GM21723 (cell line): Measurements from ENCODE around the gene ITGA1.
"Not testable (repeated sequence)": the region's sequence is repeated elsewhere in the genome, so short reads cannot be mapped to it uniquely, and the experiment has no call there.

ENCODE experiments used
- ATAC-seq: cut with Tn5 transposase; IDR thresholded peaks from one replicate; pipeline ENCODE4 v1.9.1; 2021; ENCODE audit warnings: mild to moderate bottlenecking, moderate library complexity; ENCODE audit not compliant: unreplicated experiment

Gene ITGA1

DNA sequence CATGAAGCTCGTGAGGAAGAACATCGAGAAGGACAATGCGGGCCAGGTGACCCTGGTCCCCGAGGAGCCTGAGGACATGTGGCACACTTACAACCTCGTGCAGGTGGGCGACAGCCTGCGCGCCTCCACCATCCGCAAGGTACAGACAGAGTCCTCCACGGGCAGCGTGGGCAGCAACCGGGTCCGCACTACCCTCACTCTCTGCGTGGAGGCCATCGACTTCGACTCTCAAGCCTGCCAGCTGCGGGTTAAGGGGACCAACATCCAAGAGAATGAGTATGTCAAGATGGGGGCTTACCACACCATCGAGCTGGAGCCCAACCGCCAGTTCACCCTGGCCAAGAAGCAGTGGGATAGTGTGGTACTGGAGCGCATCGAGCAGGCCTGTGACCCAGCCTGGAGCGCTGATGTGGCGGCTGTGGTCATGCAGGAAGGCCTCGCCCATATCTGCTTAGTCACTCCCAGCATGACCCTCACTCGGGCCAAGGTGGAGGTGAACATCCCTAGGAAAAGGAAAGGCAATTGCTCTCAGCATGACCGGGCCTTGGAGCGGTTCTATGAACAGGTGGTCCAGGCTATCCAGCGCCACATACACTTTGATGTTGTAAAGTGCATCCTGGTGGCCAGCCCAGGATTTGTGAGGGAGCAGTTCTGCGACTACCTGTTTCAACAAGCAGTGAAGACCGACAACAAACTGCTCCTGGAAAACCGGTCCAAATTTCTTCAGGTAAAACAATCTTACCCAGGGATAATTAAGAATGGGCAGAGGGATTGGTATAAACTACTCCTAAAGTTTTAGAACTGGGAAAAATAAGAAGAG lies 12.9 kb downstream of the ITGA1 start:
- ATAC-seq, result peak; percentile 50

DNA sequence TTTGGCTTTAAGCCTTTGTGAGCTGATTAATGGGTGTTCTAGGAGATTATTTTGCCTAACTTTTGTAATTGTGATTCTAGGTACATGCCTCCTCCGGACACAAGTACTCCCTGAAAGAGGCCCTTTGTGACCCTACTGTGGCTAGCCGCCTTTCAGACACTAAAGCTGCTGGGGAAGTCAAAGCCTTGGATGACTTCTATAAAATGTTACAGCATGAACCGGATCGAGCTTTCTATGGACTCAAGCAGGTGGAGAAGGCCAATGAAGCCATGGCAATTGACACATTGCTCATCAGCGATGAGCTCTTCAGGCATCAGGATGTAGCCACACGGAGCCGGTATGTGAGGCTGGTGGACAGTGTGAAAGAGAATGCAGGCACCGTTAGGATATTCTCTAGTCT lies 13.6 kb downstream of the ITGA1 start:
- ATAC-seq, result no peak

DNA sequence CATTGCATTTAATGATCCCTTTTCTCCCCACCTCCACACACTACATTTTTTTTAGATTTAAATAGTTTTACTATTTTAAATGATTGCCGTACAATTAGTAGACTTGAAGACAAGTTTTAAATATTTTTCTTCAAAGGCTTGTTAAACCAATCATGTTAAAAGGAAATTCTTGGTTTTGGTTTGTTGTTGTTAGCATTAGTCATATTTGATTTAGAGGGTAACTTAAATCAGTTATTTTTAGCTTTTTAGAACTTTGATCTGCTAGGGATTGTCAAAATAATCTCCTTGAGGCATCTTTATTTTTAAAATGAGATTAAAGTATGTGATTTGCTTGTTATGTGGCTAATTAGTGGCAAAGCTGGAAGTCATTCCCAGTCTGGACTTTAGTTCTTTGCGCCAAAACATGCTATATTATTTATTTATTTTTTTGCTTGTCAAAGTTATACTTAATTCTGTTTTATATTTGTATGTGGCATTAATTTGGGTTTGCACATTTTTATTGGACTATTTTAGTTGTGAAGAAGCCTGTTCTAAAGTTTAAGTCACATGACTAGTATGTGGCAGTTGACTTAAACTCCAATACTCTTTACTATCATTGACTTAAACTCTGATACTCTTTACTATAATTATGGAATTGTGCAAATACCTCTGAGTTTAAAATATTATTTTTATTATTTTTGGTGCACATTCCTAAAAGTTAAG lies 14.7 kb downstream of the ITGA1 start:
- ATAC-seq, result no peak

DNA sequence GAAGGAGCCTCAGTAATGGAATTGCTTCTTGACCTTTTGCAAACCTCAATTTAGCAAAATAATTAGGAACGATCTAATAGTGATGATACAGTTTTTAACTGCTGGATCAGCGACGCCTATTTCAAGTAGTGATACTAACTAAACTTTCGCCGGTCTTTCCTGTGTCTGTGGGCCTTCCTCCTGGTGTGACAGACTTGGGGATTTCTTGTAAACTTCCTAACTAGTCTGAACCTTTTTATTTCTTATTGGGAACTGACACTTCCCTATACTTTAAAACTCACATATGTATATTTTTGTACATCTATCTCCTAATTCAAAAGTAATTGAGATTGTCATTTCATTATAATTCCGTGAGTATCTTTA lies 15.2 kb downstream of the ITGA1 start:
- no peak for ATAC-seq

DNA sequence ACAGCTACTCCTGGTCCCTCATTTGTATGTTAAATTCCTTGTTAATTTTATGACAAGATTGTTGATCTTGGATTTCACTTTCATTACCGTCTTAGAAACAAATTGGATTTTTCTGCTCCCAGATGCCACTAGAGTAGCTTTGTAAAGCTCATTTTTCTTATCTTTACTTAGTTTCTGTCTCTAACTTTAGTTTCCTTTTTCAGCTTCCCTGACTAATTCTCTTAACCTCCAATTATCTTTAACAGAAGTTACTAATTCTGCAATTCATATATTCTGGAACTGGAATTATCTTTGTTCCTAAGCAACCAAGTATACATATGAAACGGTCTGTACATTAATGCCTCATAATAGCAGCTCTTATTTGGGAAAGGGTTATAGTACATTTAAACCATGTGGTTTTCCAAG lies 16.7 kb downstream of the ITGA1 start:
- no peak for ATAC-seq

DNA sequence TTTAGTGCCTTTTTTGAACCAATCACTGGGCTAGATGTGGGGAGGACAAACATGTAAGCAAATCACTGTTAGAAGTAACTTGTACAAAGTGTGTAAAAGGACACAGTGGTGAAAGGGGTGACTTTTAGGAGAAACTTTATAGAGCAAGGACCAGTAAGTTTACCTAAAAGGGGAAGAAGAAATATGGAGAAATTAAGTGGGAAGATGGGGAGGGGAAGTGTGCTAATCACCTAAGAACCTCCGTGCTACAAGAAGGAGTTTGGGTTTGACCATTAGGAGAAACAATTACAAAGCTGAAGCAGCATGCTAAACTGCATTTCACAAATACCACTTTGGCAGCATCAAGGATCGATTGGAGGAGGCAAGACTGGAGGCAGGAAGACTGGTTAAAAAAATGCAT lies 17.3 kb downstream of the ITGA1 start:
- no peak for ATAC-seq

DNA sequence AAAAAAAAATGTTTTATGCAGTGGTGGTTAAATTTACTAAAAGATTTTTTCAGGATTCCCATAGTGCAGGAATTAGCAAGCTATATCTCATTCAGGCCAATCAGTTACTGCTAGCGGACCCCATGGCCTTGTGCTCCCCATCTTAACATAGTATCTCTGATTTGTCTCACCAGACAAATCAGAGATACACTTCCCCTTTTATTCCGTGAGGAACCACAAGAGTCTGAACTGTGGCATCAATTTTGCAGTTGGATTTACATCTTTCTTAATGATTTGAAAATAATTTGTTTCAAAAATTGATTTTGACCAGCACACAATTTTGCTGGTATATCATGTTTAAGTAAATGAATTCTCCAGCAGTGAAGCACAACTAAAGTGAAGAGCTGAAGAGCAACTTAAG lies 17.9 kb downstream of the ITGA1 start:
- no peak for ATAC-seq

DNA sequence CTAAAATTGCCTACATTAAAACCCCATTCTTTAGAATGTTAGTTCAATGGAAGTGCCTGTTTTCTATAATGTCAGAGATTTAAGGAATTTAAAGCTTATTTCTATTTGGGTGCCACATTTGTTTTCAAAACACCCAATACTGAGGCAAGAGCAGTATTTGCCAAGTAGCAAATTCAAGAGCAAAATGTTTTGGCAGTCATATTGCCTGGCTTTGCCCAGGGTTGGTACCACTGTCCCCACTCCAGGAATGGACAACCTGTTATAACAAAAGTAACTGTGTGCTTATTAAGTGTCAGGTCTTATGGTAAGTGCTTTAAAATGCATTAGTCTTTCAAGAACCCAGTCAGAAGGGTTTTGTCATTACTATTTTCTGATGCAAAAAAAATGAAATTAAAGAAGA lies 19.3 kb downstream of the ITGA1 start:
- ATAC-seq, result no peak

DNA sequence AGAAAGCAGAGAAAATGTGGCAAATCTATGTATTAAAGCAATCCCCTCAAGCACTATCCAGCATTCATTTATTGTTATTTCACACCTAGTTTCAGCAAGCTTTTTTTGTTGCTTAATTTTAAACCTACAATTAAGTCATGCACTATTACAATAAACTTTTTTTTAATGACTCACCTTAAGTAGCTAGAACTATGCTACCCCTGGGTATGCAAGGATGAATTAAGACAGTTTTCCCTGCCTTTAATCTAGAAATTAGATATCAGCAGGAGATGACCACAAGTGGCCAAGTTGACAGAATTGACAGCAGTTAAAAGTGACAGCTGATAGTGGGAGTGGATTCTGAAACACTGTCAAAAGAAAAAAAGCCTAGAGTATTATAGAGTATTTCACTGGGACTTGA lies 20.0 kb downstream of the ITGA1 start:
- ATAC-seq, result no peak

DNA sequence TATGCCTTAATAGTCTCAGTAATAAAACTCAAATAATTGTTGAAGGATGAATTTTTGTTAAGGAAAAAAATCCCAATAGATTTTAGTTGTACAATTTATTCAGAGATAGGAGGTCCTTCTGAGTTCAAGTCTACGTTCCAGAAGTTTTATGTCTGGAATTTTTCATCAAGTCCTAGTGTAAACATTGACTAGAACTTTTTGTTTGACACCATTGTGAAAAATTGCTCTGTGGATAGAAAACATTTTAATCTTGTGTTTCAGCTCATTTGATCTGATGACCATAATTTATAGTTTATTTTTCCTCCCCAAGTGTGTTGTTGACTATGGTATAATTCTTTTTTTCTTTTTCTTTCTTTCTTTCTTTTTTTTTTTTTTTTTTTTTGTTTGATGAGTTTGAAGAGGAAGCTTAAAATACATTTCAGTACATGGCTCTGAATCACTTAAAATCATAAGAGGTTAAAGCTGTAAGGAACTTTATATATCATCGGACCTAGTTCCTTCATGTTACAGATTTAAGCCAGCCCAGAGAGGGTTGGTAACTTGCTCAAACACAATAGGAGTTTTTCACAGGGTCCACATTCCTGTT lies 20.7 kb downstream of the ITGA1 start:
- ATAC-seq, result no peak

DNA sequence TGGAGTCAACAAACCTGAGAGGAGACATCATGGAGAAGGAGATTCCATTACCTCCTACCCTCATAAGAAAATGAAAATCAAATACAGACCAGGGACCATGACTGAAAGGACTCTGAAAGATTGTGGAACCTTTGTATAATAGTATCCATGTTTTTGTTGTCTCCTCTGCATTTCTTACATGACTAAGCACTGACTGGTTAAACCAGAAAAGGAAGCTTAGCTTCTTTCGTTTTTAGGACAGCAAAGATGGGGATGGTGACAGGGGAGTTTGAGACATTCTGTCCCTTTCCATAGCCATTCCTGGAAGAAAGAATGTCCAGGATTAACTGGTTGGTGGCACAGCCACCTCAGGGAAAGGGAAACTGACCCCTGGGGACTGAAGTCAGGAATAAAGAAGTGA lies 22.2 kb downstream of the ITGA1 start:
- no peak for ATAC-seq

DNA sequence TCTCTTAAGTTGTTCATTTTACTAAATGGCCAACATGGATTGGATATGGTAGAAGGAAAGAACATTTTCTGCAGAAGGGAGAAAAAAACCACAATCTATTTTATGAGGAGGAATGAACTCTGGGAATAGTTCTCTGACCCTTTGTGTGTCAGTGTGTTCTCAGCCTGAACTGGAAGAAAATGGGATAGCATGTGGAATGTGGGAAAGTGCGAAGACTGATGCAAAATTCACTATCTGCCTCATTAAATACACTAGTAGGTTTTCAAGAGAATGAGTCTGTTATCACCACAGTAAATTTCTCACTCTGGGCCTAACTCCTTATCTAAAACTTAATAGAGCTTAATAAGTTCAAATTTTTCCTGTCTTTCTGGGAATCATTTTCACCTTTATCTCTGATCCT lies 22.7 kb downstream of the ITGA1 start:
- no peak for ATAC-seq

DNA sequence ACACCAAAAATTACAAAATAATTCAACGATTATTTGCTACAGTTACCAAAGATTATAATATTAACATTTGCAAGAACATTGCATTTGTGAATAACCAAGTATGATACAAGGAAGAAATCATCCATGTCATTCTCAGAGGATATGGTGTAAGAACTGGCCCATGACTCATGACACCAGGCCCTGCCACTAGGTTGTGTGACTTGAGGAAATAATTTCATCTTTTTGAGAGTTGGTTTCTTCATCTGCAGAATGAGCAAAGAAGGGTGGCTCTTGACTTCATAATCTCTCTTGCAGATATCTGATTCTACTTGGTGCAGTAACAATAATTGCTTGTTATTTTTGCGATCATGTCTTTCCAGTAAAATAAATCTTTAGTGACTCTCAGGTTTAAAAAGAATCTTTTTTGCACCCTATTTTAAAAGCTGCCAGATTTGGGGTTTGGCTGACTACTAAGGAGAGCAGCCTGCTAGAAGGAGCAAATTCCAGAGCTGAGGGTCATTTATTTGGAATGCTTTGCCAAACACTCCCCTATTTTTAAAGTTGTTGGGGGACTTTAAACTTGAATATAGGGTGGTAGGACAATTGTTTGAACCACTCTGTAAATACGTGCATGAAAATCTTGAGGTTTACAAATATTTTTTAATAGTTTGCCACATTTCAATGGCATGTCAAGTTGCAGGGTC lies 23.5 kb downstream of the ITGA1 start:
- no peak for ATAC-seq

DNA sequence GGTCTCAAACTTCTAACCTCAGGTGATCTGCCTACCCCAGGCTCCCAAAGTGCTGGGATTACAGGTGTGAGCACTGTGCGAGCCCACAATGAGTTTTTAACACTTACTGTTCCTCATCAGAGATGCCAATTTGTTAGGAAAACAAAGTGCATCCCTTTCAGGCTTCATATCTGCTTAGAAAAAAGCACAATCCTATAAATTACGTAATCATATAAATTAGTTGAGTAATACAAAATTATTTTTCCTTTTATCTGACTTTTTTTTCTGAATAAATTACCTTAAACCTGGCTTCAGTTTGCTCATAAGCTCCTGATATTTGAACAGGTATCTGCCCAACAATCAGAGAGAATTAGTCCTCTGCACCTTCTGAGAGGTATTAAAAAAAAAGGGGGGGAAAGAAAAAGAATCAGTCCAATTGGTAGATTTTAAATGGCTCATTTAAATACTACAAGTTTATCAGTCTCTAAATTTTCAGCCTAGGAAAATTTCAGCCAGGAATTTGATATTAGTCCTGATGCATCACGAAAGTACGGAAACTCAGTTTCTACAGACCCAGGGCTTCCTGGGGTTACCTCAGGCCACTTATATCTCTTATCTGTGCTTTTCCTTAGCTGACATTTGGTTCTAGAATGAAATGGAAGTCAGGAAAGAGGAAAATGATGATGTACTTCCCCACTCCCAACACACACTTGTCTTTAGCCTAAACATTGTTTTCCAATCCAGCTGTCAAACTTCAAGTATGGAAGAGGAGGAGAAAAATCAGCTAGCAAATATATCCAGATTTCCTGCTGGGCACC lies 26.8 kb downstream of the ITGA1 start:
- no peak for ATAC-seq

DNA sequence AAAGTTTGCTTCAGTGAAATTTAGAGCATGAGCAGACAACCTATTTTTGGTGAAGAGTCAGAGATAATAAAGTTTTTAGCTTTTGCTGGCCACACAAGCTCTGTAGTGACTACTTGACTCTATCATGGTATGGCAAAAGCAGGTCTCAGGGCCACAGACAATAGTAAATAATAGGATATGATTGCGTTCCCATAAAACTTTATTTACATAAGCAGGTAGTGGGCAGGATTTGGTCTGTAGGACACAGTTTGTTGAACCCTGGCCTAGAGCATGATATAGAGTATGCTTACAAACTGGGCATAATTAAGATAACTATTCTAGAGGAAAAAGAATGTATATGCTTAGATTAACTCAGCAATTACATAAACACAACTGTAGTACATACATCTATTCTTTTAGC lies 30.1 kb downstream of the ITGA1 start:
- ATAC-seq, result no peak

DNA sequence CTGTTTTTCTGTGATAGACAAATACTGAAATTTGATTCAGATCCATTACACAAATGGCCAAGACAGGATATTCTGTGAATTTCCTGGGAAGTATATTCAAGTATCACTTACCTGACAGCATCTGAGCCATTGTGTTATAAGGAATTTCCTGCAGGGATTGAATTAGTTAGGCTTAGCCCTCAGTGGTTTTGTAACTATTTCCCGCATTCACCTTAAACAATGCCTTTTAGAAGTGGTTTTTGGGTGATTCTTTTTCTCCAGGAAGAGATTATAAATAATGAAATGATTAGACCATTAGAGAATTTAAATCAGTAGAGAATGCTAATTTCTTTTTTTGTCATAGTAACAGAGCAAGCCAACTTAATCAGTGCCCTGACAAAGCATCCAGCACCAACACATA lies 30.6 kb downstream of the ITGA1 start:
- ATAC-seq, result no peak

DNA sequence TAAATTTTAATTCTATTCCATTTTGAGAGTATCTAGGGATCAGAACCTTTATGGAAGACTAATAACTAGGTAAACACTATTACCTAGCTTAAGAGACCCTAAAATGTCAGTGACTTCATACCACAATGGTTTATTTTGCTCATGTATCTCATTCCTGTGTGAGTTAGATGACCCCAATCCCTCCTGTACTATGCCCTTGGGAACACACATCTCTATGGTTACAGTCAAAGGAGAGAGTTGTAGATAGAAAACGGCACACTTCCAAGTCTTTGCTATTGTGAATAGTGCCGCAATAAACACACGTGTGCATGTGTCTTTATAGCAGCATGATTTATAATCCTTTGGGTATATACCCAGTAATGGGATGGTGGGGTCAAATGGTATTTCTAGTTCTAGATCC lies 31.1 kb downstream of the ITGA1 start:
- ATAC-seq, result not testable (repeated sequence)

DNA sequence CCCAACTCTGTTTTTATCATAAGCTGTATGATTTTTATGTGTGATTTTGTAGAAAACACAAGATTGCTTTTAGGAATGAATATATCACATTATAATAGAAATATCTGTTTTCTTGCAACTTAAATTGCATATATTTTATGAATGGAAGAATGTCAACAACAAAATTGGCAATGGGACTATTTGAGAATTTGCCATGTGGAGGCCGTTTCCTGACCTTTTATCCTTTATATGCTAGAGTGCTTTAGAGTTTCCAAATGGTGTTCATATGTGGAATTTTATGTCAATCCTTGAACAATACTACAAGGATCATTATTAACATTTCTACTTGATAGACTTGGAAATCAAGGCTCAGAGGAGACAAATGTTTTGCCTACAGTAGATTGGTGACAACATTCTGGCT lies 34.2 kb downstream of the ITGA1 start:
- ATAC-seq, result no peak

DNA sequence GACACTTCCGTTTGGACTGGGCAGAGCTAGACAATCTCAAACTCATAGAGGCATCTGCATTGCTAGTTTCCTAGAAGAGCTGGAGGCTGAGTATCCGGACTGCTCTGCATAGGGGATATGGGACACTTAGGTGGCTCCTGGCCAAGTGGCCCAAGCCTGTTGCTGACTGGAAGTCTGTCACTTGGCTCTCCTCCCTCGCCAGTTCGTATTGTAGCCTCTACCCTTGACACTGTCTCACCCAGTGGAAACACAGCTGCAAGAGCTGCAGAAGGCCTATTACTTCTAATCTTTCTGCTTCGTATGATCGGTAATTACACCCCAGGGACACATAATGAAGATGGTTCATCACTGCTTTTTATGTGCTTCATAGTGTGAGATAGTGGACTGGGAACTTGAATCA lies 34.7 kb downstream of the ITGA1 start:
- no peak for ATAC-seq

DNA sequence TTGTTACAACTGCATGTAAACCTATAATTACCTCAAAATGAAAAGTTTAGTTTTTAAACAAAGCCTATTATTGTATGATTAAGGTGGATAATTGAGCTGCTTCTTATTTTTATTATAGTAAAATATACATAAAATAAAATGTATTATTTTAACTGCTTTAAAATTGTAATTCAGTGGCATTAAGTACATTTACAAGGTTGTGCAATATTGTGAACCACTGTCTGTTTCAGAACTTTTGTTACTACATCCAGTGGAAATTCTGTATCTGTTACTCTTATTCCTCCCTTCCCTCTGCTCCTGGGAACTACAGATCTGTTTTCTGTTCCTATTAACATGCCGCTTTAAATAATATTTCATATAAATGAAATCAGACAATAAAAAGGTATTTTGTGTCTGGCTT lies 37.1 kb downstream of the ITGA1 start:
- ATAC-seq, result no peak

DNA sequence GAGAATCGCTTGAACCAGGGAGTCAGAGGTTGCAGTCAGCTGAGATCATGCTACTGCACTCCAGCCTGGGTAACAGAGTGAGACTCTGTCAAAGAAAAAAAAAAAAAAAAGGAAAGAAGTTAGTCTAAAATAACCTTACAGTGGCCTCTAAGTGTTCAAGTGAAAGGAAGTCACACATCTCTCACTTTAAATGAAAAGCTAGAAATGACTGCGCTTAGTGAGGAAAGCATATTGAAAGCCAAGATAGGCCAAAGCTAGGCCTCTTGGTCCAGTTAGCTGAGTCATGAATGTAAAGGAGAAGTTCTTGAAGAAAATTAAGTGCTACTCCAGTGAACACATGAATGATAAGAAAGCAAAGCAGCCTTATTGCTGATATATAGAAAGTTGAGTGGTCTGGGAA lies 38.1 kb downstream of the ITGA1 start:
- peak; percentile 93 for ATAC-seq
